Measurements from ENCODE around the gene CFH.
"Not testable (repeated sequence)": the region's sequence is repeated elsewhere in the genome, so short reads cannot be mapped to it uniquely, and the experiment has no call there.

Gene CFH

DNA sequence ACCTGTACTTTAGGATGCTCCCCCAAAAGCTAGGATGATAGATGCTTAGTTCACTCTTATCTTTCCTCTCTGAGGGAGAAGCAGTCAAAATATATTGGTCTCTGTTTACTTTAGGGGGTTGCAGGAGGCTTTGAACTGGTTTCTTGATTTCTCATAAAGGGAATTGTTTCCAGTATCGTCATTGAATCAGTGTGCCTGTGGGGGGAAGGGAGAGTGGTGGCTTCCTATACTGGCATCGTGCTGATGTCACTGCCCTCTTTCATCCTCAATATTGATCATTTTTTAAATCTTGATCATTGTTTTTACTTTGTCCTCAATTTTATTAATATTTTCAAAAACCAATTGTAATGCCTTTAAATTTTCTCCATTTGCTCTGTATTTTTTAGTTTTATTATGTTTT lies 82.6 kb downstream of the CFH start:
- Histone ChIP-seq H3K4me3 (no peak overlapping the region), H3K27ac (no peak overlapping the region)
- DNase-seq (ENCODE audit: low spot score): no peak
- TF ChIP-seq, protein P1, sequence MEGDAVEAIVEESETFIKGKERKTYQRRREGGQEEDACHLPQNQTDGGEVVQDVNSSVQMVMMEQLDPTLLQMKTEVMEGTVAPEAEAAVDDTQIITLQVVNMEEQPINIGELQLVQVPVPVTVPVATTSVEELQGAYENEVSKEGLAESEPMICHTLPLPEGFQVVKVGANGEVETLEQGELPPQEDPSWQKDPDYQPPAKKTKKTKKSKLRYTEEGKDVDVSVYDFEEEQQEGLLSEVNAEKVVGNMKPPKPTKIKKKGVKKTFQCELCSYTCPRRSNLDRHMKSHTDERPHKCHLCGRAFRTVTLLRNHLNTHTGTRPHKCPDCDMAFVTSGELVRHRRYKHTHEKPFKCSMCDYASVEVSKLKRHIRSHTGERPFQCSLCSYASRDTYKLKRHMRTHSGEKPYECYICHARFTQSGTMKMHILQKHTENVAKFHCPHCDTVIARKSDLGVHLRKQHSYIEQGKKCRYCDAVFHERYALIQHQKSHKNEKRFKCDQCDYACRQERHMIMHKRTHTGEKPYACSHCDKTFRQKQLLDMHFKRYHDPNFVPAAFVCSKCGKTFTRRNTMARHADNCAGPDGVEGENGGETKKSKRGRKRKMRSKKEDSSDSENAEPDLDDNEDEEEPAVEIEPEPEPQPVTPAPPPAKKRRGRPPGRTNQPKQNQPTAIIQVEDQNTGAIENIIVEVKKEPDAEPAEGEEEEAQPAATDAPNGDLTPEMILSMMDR (IDR thresholded peaks at IDR 0.05): no peak

DNA sequence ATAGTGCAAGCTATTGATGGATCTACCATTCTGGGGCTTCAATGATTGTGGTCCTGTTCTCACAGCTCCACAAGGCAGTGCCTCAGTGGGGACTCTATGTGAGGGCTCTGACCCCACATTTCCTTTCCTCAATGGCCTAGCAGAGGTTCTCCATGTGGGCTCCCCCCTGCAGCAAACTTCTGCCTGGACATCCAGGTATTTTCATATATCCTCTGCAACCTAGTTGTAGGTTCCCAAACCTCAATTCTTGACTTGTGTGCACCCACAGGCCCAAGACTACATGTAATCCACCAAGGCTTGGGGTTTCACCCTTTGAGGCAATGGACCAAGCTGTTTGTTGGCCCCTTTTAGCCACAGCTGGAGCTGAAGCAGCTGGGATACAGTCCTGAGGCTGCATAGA lies 86.9 kb downstream of the CFH start:
- Histone ChIP-seq H3K27ac (no peak overlapping the region), H3K4me3 (no peak overlapping the region)
- no peak for DNase-seq (ENCODE audit: low spot score)
- TF ChIP-seq, protein P1 (IDR thresholded peaks at IDR 0.05): no peak

- not testable (repeated sequence) for H3K27ac ChIP-seq; H3K4me3 ChIP-seq; DNase-seq (ENCODE audit: low spot score)
These were observed 91.4 kb downstream of the CFH start for GRCh38 chr1:196743244-196743643.

GRCh38 chr1:196765019-196765740 lies 113.3 kb downstream of the CFH start:
- not testable (repeated sequence) for DNase-seq (ENCODE audit: low spot score); H3K27ac ChIP-seq; H3K4me3 ChIP-seq

- not testable (repeated sequence) for DNase-seq (ENCODE audit: low spot score); H3K27ac ChIP-seq; H3K4me3 ChIP-seq
These were observed 118.0 kb downstream of the CFH start for GRCh38 chr1:196769823-196770222.

DNA sequence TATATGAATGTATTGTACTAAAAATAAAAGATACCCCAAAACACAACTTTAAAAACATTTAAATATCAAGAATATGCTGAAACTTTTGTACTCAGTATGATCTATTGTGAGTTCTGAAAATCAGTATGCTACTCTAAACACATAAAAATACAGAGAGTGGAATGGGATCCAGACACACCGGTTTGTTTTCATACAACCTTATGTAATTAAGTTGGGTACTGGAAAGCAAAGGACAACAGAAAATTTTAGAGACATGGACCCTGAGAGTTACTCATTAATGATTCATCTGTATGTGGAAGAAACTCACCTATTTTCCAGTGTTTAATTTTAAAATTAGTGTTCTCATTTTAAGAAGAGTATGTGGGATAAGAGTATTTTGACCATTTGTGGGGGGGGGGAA lies 121.9 kb downstream of the CFH start:
- Histone ChIP-seq H3K4me3 (no peak overlapping the region), H3K27ac (no peak overlapping the region)
- DNase-seq (ENCODE audit: low spot score): no peak
- TF ChIP-seq, protein P1 (IDR thresholded peaks at IDR 0.05): no peak

DNA sequence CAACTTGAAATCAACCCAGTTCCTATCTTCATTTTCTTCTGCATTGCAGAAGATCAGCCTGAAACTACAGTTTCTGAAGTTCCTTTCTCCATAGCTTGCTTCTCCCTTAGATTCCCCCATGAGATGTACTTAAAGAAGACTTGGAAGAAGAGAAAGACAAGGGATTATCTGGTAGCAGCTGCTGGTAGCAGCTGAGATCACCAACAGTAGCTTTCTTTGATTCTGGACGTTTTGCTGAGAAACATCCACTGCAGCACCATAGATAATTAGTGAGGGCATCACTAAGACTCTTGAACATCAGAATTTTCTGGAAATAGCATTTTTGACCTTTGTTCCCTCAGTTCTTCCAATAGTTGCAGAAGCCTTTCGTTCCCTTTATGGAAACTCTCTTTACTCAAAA lies 122.3 kb downstream of the CFH start:
- no peak for DNase-seq (ENCODE audit: low spot score)
- TF ChIP-seq, protein P1 (IDR thresholded peaks at IDR 0.05): no peak
- Histone ChIP-seq H3K27ac (no peak overlapping the region), H3K4me3 (no peak overlapping the region)

DNA sequence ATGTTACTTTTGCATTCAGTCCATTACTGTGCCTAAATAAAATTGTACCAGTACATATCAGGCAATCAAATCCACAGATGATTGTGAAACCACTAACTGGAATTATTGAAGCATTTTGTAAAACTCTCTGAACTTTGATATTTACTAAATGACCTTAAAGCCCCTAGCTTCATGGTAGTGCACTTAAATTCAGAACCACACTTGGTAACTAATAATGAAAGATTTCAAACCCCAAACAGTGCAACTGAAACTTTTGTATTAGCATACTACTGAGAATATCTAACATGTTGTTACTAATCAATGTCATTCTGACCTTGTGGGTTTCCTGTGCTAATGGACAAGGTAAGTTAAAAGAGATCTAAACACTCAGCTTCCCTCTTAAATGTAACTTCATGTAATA lies 122.8 kb downstream of the CFH start, which contains the start of gene CFHR3:
CFHR3 (plus strand) TSS at position 238 of the 400 bp plus-strand sequence; CDS start at position 285, 47 bp downstream.
- Histone ChIP-seq H3K27ac (no peak within 1 kb of the TSS), H3K4me3 (no peak within 1 kb of the TSS)
- TF ChIP-seq, protein P1 (IDR thresholded peaks at IDR 0.05): no peak
- no peak for DNase-seq (ENCODE audit: low spot score)

DNA sequence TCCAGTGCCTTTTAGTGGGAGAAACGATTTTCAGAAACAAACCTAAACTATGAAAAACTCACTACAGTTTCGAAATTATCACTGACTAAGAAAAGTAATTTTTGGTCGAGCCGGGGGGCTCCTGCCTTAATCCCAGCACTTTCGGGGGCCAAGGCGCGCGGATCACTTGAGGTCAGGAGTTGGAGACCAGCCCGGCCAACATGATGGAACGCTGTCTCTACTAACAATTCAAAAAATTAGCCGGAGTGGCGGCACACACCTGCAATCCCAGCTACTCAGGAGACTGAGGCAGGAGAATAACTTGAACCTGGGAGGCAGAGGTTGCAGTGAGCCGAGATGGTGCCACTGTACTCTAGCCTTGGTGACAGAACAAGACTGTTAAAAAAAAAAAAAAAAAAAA lies 125.8 kb downstream of the CFH start:
- no peak overlapping the region for H3K4me3 ChIP-seq
- TF ChIP-seq, protein P1 (IDR thresholded peaks at IDR 0.05): no peak
- no peak for DNase-seq (ENCODE audit: low spot score)
- H3K27ac ChIP-seq: no peak overlapping the region
